Activated T-helper 1 cell treated with Interleukin-2 at 50 U/mL for 16 hours (primary cell): ENCODE data around the gene SPIRE1.
"Not testable (repeated sequence)": the region's sequence is repeated elsewhere in the genome, so short reads cannot be mapped to it uniquely, and the experiment has no call there.

Experiments used
- DNase-seq: peaks from one replicate; pipeline ENCODE4 v3.0.0-alpha.2; 2020; ENCODE audit warnings: low read depth

Gene SPIRE1

DNA sequence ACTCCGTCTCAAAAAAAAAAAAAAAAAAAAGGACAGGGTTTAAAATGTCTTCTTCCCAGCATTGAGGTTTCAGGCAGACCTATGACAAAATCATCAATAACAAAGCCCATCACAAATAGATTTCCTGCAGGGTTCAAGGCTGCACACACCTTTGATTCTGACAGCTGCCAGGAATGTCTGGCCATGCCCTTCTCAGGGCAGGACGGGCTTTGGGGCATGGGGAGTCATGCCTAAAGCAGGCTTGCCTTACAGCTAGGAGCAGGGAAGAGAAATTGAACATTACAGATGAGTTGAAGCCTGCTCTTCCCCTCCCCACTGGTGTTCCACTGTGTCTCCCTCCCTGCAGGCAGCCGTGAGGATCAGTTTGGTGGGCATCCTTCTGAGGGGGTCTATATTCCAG is 246.5 kb downstream of the SPIRE1 start:
- no peak for DNase-seq

DNA sequence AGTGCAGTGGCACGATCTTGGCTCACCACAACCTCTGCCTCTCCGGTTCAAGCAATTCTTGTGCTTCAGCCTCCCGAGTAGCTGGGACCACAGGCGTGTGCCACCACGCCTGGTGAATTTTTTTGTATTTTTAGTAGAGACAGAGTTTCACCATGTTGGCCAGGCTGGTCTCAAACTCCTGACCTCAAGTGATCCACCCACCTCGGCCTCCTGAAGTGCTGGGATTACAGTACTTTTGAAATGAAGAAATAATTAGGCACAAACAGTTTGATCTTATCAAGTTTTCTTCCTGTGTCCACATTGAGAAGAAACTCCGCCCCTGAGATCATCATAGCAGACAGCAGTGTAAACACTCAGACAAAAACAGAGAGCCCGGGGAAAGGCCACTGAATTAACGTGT is 247.2 kb downstream of the SPIRE1 start:
- DNase-seq = not testable (repeated sequence)

DNA sequence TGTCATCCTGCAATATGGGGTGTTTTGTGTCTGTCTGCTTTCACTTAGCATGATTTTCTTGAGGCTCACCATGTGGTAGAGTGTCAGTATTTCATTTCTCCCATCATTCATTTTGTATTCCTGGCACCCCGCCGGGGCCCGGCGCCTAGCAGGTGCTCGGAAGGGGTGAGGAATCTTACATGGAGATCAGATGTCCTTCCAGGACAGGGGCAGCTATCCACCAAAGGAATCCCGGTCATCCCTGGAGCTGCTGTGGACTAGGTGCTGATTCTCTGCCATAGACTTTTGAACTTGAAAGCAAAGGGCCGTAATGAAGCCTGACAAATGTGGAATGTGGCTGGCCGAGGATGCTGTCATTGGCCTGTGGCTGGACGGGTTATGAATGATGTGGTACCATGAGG is 247.8 kb downstream of the SPIRE1 start:
- DNase-seq = no peak

DNA sequence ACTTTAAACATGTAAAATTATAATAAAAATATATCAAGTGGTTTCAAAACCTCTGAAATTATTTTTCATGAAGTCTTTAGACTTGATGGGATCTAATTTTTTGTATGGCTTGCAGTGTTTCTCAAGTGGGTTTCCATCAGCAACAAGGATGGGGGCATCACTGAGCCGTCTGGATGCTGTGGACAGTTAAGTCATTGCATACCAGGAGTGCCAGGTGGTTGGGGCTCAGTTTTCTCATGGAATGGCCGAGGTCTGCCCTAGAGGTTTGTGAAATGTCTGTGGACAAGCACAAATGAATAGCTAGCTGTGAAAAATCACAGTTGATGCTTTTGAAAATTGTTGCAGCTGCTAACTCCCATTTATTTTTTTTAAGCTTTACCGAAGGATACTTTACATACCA is 248.4 kb downstream of the SPIRE1 start:
- DNase-seq = no peak

DNA sequence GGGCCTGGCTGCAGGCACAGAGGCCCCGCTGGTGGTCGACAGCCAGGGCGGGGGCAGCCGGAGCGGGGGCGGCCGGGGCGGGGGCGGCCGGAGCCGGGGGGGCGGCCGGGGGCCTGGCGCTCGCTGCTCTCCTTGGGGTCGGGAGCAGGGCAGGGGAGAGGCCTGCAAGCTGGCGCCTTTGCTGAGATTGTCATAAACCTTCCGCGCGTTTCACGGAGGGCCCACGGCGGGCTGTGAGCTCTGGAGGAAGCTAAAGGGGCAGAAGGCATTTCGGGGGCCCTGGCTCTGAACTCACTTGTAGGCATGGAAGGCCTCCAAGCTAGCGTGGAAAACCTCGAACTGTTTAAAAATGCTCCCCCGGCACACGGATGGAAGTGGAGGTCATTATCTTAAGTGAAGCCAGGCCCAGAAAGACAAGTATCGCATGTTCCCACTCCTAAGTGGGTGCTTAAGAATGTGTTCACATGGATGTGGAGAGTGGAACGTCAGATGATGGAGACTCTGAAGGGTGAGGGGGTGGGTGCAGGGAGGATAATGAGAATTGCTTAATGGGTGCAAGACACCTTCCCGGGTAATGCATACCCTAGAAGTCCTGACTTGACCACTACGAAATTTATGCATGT is 249.5 kb downstream of the SPIRE1 start:
- no peak for DNase-seq

DNA sequence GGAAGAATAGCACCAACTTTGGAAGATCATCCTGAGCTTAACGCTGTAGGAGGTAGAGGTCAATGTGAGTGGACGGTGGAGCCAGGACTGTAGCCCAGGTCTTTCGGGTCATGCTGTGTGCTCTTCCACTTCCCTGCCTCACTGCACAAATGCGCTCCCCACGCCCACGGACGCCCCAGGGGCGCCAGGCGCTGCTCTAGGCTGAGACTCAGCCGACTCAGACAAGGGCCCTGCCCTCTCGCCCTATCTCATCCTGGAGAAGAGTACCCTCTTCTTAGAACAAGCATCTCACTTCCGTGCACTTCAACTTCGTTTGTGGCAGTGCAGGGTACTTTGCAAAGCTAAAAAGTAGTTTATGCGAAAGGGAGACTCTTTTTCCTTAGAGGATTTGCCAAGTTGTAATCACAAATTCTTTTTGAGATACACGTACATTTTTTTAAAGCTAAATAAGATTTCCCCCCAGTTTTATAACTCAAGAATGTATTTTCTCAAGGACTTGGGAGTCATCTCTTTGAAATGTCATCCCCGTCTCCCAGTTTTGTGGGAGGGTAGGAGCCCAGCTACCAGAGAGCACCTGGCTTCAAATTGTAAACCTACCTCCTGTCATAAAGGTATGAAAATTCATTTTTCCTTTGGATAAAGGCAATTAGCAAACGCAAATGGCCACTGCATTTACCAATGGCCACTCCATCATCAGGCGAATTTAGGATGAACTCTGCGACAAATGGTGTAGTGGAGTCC is 251.4 kb downstream of the SPIRE1 start:
- no peak for DNase-seq

DNA sequence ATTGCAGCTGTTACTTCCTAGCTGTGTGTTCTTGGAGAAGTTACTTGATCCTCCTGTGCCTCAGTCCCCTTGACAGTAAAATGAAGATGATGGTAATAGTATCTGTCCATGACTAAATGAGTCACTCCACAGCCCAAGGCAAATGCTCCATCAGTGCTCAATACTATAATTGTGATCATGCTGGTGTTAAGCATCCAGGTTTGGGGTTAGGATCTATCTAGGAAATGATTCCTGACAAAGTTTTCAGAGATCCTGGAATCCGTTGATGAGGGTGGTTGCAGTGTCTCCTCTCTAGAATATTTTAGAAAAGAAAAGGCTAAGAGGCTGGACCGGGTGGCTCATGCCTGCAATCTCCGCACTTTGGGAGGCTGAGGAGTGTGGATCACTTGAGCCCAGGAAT is 252.8 kb downstream of the SPIRE1 start:
- DNase-seq = no peak

DNA sequence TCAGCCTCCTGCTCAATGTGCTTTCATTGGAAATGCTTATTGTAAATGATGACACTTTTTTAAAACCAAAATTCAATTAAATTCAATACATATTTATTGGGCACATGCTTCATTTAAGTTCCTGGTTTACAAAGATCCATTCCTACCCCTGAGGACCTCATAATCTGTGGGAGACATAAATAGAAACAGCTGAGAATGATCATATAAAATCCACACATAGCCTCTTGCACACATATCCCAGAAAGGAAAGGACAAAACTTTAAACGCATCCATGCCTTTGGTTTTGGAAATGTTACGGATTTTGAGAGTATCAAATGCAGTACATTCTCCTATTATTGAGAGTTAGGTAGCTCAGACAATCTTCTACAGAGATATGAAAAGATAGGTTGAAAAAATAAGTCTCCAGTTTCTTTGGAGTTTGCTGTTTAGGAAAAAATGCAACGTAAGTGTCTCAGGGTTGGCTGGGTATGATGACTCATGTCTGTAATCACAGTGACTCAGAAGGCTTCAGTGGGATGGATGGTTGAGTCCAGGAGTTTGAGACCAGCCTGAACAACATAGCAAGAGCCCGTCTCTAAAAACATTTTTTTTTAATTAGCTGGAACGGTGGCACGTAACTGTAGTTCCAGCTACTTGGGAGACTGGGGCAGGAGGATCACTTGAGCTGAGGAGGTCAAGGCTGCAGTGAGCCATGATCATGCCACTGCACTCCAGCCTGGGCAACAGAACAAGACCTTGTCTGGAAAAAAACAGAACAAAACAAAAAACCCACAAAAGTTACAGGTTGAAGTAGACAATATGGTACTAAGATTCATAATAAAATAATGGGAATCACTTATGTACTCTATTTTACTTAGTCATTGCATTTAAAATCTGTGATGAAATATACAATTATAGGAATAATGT is 254.1 kb downstream of the SPIRE1 start:
- DNase-seq = no peak

DNA sequence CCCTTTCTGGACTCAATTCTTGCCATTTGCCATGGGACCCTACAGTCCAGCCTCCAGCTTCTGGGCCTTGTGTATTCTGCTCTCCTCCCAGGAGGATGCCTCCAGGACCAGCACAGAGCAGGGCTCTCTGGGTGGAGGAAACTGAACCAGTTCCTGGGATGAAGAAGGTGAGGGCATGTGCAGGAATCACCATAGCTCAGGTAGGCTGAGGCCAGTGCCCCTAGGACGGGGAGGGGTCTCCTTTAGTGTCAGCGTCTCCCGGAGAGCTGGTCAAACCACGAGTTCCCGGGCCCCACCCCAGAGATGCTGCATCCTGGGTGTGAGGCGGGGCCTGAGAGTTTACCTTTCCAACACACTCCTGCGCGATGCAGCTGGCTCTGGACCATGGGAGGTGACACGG is 256.0 kb downstream of the SPIRE1 start:
- no peak for DNase-seq

DNA sequence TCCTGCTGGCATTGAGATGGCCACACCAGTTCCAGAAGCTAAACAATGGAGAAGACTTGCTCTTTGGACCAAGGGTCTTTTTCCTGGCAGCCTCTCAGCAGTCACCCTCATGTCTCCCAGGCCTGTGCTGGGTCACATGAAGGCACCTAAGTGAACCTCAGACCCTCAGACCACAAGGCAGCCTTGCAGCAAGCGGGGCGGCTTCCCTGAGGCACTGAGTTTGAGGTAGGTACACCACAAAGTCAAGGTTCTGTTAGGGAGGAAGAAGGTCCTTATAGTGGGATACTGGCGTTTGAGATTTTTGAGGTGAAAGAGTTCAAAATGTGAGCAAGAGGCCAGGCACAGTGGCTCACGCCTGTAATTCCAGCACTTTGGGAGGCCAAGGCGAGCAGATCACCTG is 258.7 kb downstream of the SPIRE1 start:
- DNase-seq = no peak

DNA sequence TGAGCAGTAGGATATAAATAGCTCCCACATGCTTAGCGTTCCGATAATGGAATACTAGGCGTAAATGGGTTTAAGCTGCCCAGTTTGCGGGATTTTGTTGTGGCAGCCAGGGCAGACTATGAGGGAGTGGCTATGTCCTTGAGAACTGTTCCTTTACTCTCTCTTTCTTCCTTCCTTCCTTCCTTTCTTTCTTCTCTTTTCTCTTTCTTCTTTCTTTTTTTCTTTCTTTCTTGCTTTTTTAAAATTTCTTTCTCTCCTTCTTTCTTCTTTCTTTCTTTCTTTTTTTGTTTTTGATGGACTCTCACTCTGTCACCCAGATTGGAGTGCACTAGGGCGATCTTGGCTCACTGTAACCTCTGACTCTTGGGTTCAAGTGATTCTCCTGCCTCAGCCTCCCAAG is 259.3 kb downstream of the SPIRE1 start:
- no peak for DNase-seq

DNA sequence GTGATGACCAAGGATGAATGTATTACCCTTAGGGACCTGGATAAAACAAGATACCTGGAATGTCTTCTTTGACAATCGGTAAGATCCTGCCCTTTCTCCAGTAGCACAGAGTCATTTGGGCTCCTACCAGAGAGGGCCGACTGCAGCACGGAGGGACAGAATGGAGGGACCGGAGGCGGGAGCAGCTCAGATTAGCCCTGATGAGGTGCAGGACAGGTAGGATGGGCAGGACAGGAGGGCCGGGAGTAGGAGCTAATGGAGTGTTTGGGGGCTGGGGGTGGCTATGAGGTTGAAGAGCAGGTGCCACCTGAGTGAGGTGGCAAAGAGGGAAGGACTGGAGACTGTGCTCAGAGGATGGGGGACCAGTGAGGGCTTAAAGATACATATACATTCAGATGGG is 260.1 kb downstream of the SPIRE1 start:
- DNase-seq = no peak

DNA sequence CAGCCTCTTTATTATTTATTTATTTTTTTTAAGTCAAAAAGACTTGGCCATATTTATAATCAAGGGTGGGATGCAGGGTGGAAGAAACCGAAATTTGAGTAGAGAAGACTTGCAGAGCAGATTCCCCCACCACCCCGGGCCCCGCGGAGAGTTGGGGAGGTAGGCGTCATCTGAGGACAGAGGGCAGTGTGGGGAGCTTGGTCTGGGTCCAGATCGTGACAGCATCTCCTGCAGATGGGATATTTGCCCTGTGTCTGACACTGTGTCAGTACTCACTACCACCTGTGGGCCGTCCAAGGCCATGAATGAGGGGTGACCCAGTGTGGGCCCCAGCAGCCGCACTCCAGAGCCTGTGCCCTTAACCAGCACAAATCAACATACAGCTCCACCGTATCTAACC is 260.7 kb downstream of the SPIRE1 start:
- no peak for DNase-seq
